Smooth muscle cell (in vitro differentiated cells): ENCODE results near the gene SEMA7A. TPM values are rescaled to one million over a fixed set of nuclear protein-coding genes. Genes with fewer than 3 reads are reported as not detected.

Experiments used
- DNase-seq: peaks from one replicate; lab custom pipeline; 2025; ENCODE audit not compliant: unreplicated experiment; lab: John Stamatoyannopoulos, UW
- H2AFZ ChIP-seq: fragments of 200-600 bp; sonication (generic); 2 replicates; pipeline ENCODE4 v1.6.0; 2016; ENCODE audit warnings: antibody characterized with exemption, low read depth, mild to moderate bottlenecking
- H3F3A ChIP-seq: fragments of 200-600 bp; sonication (generic); 2 replicates; pipeline ENCODE4 v1.6.0; 2017; ENCODE audit warnings: antibody characterized with exemption, low read depth
- H3K27ac ChIP-seq: fragments of 200-600 bp; sonication (generic); 2 replicates; pipeline ENCODE4 v1.5.1; 2016; ENCODE audit warnings: low read depth, mild to moderate bottlenecking
- H3K27me3 ChIP-seq: fragments of 200-600 bp; sonication (generic); 2 replicates; pipeline ENCODE4 v1.6.1; 2016; ENCODE audit warnings: low read depth, mild to moderate bottlenecking
- H3K36me3 ChIP-seq: fragments of 200-600 bp; sonication (generic); 2 replicates; pipeline ENCODE4 v1.5.1; 2016; ENCODE audit warnings: low read depth
- H3K4me1 ChIP-seq: fragments of 200-600 bp; sonication (generic); 2 replicates; pipeline ENCODE4 v1.5.1; 2016; ENCODE audit warnings: low read depth
- H3K4me2 ChIP-seq: fragments of 200-600 bp; sonication (generic); 2 replicates; pipeline ENCODE4 v1.6.0; 2016; ENCODE audit warnings: mild to moderate bottlenecking
- H3K4me3 ChIP-seq: fragments of 200-600 bp; sonication (generic); 2 replicates; pipeline ENCODE4 v1.5.1; 2016; ENCODE audit warnings: mild to moderate bottlenecking
- H3K79me2 ChIP-seq: fragments of 200-600 bp; sonication (generic); 2 replicates; pipeline ENCODE4 v1.6.0; 2016; ENCODE audit warnings: low read depth, mild to moderate bottlenecking
- H3K9ac ChIP-seq: fragments of 200-600 bp; sonication (generic); 2 replicates; pipeline ENCODE4 v1.6.0; 2016; ENCODE audit warnings: low read depth
- H3K9me3 ChIP-seq: fragments of 200-600 bp; sonication (generic); replicated peaks from 2 replicates; pipeline ENCODE4 v1.5.1; 2016; ENCODE audit warnings: low read depth
- H4K20me1 ChIP-seq: fragments of 200-600 bp; sonication (generic); 2 replicates; pipeline ENCODE4 v1.6.0; 2016; ENCODE audit warnings: low read depth
- WGBS: methylation state at CpG from one replicate; pipeline ENCODE4 v1.1.7; 2016; ENCODE audit warnings: low lambda C conversion rate; 5-methylcytosine and 5-hydroxymethylcytosine counted together
- polyA plus RNA-seq: library from polyadenylated mRNA; unstranded; fragments of >200 nt; fragmentation: Nextera tagmentation; extraction: Ambion mirVana; gene quantifications from 2 replicates; pipeline ENCODE4 v1.2.1, GENCODE V29; 2016
- total RNA-seq: library from RNA; depleted of rRNA; stranded (reverse); fragments of >200 nt; gene quantifications from 2 replicates; pipeline ENCODE4 v1.2.3, GENCODE V29; 2014
- TF ChIP-seq, protein P1 (sequence below): fragments of 200-600 bp; sonication (generic); IDR thresholded peaks from 2 replicates; pipeline ENCODE4 v1.5.1; 2017; ENCODE audit warnings: borderline replicate concordance, mild to moderate bottlenecking, antibody characterized with exemption; ENCODE audit not compliant: insufficient read depth, poor library complexity, severe bottlenecking

SEMA7A gene
- total and polyA plus RNA-seq, 2 experiments from 2014 or later: 9.3 to 44.5 TPM

DNA sequence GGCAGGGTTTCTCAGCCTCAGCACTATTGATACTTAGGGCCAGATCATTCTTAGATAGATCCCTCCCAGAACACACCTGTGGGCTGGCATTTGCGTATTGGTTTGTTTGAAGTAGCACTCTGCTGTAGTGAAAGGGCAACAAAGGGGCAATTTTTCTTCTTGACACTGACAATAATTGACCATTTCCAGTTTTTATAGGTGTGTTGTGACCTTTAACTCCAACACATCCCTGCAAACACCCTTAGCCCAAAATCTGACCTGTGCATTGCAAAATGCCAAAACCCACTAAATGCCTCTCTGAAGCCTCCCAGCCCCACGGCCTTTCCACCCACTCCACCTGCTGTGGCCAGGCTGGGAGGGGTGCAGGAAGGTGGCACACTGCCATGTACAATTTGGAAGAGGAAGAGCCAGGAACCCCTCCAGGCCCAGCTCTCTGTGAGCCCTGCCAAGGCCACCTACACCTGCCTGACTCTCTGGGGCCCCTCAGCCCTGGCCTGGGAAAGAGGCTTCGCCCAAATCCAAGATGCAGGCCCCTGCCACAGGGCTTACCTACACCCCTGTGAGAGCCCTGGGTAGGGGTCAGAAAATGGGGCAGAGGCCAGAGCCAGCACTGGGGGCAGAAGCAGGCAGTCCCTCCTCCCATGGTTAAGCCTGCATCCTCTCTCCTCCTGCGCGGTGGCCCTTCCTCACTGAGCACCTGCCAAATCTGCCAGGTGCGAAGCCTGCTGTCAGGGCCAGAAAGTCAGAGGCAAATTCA lies 56.8 kb downstream of the SEMA7A start:
- Histone ChIP-seq H3K36me3 (no peaks in the 10 kb centered on the region), H3K27me3 (no peaks in the 10 kb centered on the region), H3K27ac (no peak overlapping the region), H3K79me2 (no peaks in the 10 kb centered on the region), H3K9ac (no peak overlapping the region), H4K20me1 (no peaks in the 10 kb centered on the region), H3K4me3 (no peak overlapping the region), H3K4me1 (no peaks in the 10 kb centered on the region), H3F3A (no peaks in the 10 kb centered on the region), H3K4me2 (no peak overlapping the region), H3K9me3 (no peaks in the 10 kb centered on the region), H2AFZ (no peak overlapping the region)
- no peak for DNase-seq
- 97% methylated on average over 6 of the region's 6 CpGs for WGBS
- TF ChIP-seq, protein P1, sequence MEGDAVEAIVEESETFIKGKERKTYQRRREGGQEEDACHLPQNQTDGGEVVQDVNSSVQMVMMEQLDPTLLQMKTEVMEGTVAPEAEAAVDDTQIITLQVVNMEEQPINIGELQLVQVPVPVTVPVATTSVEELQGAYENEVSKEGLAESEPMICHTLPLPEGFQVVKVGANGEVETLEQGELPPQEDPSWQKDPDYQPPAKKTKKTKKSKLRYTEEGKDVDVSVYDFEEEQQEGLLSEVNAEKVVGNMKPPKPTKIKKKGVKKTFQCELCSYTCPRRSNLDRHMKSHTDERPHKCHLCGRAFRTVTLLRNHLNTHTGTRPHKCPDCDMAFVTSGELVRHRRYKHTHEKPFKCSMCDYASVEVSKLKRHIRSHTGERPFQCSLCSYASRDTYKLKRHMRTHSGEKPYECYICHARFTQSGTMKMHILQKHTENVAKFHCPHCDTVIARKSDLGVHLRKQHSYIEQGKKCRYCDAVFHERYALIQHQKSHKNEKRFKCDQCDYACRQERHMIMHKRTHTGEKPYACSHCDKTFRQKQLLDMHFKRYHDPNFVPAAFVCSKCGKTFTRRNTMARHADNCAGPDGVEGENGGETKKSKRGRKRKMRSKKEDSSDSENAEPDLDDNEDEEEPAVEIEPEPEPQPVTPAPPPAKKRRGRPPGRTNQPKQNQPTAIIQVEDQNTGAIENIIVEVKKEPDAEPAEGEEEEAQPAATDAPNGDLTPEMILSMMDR: no peak

DNA sequence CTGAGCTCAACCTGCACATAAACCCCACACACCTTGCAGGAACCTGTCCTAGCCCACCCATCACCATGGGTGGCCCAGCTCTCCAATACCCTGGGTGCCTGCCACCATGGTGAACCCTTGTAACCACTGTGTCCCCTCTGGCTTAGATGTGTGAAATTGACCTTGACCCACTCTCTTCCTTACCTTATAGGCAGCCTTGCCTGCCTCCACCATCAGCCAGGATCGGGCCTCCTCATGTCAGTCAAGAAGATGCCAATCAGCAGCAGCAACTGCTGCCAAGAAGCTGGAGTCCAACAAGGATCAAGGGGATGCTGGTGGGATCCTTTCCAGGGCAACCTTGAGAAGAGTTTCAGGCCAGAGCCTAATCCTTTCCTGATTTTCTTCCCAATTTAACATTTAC lies 57.5 kb downstream of the SEMA7A start:
- Histone ChIP-seq H3K9me3 (no peaks in the 10 kb centered on the region), H3K4me3 (no peak overlapping the region), H3K4me1 (no peaks in the 10 kb centered on the region), H3K4me2 (no peak overlapping the region), H3K27me3 (no peaks in the 10 kb centered on the region), H4K20me1 (no peaks in the 10 kb centered on the region), H3K36me3 (no peaks in the 10 kb centered on the region), H3K9ac (no peak overlapping the region), H3K79me2 (no peaks in the 10 kb centered on the region), H2AFZ (no peak overlapping the region), H3K27ac (no peak overlapping the region), H3F3A (no peaks in the 10 kb centered on the region)
- DNase-seq: no peak
- TF ChIP-seq, protein P1: no peak
- WGBS: 95% methylated on average over 1 of the region's 1 CpG

DNA sequence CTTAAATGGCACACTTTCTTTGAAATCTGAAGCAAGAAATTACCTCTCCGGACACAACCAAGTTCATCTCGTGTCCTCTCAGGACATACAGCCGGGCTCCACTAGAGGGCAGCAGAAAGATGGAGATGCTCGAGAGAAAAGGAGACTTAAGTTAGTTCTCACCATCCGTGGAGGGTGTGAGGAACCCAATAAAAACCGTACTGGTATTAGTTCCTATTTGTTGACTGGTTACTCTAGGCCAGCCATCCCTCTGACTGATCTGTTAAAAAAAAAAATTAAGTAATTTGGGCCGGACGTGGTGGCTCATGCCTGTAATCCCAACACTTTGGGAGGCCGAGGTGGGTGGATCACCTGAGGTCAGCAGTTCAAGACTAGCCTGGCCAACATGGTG lies 58.5 kb downstream of the SEMA7A start:
- no peaks in the 10 kb centered on the region for H3K9me3 ChIP-seq
- TF ChIP-seq, protein P1: peak; percentile 84
- H3F3A ChIP-seq: no peaks in the 10 kb centered on the region
- H3K4me1 ChIP-seq: no peaks in the 10 kb centered on the region
- peak overlapping the region; percentile 94 for H3K4me2 ChIP-seq
- H3K36me3 ChIP-seq: no peaks in the 10 kb centered on the region
- H4K20me1 ChIP-seq: no peaks in the 10 kb centered on the region
- no peaks in the 10 kb centered on the region for H3K27me3 ChIP-seq
- H3K79me2 ChIP-seq: no peaks in the 10 kb centered on the region
- H2AFZ ChIP-seq: no peak overlapping the region
- H3K27ac ChIP-seq: no peak overlapping the region
- 13% methylated on average over 9 of the region's 9 CpGs for WGBS
- DNase-seq: peak; percentile 30
- no peak overlapping the region for H3K4me3 ChIP-seq
- H3K9ac ChIP-seq: no peak overlapping the region
